ENCODE measurements around the gene C1GALT1C1L.
A peak's percentile ranks its signal among the peaks of the same experiment; 100 is the strongest.
"Not testable (repeated sequence)": the region's sequence is repeated elsewhere in the genome, so short reads cannot be mapped to it uniquely, and the experiment has no call there.

C1GALT1C1L gene

GRCh38 chr2:43699761-43700160, 23.5 kb upstream of the C1GALT1C1L start:
- no peak for ATAC-seq (replicated peaks)
- Mint-ChIP-seq H3K27ac (no peak overlapping the region), H3K4me3 (no peak overlapping the region), H3K27me3 (peaks cover 23 to 42% of the 10 kb centered on the region in 2 donors), H3K9me3 (no peaks in the 10 kb centered on the region), H3K36me3 (ENCODE audit: insufficient read depth) (no peaks in the 10 kb centered on the region), H3K4me1 (ENCODE audit: low read depth in 2 of 2) (no peaks in the 10 kb centered on the region)
- no peak for DNase-seq

DNA sequence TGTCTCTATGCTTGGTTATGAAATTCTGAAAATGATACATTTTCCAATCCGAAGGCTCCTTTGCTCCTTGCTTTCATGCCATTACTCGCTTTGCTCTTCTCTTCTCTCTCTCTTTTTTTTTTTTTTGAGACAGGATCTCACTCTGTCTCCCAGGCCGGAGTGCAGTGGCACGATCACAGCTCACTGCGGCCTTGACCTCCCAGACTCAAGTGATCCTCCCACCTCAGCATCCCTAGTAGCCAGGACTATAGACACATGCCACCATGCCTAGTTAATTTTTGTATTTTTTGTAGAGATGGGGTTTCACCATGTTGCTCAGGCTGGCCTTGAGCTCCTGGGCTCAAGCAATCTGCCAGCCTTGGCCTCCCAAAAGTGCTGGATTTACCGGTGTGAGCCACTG, 21.9 kb upstream of the C1GALT1C1L start:
- H3K27ac Mint-ChIP-seq; H3K4me1 Mint-ChIP-seq (ENCODE audit: low read depth in 2 of 2); ATAC-seq (replicated peaks); DNase-seq; H3K4me3 Mint-ChIP-seq; H3K9me3 Mint-ChIP-seq; H3K36me3 Mint-ChIP-seq (ENCODE audit: insufficient read depth): not testable (repeated sequence)
- H3K27me3 Mint-ChIP-seq = peaks cover 17 to 29% of the 10 kb centered on the region in 2 donors

DNA sequence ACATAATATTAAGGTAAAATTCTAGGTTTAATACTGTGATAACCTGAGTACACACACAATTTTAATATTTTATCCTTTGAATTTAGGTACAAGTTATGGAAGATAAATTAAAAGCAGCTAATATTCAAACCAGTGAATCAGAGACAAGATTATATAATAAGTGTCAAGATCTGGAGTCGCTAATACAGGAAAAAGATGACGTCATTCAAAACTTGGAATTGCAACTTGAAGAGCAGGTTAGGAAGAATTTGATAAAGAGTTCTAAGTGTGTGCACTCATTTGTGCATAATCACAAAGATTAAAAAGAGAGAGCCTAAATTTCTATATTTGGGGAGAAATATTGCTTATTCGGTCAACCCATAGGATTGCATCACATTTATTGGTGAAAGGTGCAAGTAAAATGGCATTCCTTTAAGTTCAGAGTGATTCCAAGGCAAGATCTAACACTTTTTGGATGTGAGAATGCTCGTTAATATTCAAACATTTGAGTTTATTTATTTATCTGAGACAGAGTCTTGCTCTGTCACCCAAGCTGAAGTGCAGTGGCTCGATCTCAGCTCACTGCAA, 16.3 kb upstream of the C1GALT1C1L start:
- no peak for DNase-seq
- H3K36me3 Mint-ChIP-seq (ENCODE audit: insufficient read depth) = no peaks in the 10 kb centered on the region
- H3K4me3 Mint-ChIP-seq = no peak overlapping the region
- H3K27me3 Mint-ChIP-seq = peaks cover 0 to 24% of the 10 kb centered on the region in 2 donors
- no peaks in the 10 kb centered on the region for H3K4me1 Mint-ChIP-seq (ENCODE audit: low read depth in 2 of 2)
- ATAC-seq (replicated peaks) = no peak
- H3K9me3 Mint-ChIP-seq = no peaks in the 10 kb centered on the region
- no peak overlapping the region for H3K27ac Mint-ChIP-seq

GRCh38 chr2:43689999-43690398, 13.8 kb upstream of the C1GALT1C1L start:
- H3K27ac Mint-ChIP-seq = no peak overlapping the region
- DNase-seq = no peak
- peaks cover 12 to 24% of the 10 kb centered on the region in 2 donors for H3K27me3 Mint-ChIP-seq
- no peak for ATAC-seq (replicated peaks)
- no peaks in the 10 kb centered on the region for H3K4me1 Mint-ChIP-seq (ENCODE audit: low read depth in 2 of 2)
- no peaks in the 10 kb centered on the region for H3K9me3 Mint-ChIP-seq
- no peak overlapping the region for H3K4me3 Mint-ChIP-seq
- H3K36me3 Mint-ChIP-seq (ENCODE audit: insufficient read depth) = no peaks in the 10 kb centered on the region

DNA sequence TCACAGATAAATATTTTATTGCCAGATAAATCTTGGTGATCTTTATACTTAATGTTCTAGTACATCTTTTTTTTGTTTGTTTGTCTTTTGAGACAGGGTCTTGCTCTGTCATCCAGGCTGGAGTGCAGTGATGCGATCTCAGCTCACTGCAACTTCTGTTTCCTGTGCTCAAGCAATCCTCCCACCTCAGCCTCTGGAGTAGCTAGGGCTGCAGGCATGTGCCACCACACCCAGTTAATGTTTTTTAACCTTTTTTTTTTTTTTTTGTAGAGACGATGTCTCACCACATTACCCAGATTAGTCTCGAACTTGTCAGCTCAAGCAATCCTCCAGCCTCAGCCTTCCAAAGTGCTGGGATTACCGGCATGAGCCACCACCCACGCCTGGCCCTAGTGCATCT, 9.1 kb upstream of the C1GALT1C1L start:
- H3K36me3 Mint-ChIP-seq (ENCODE audit: insufficient read depth) = no peaks in the 10 kb centered on the region
- ATAC-seq (replicated peaks) (no peak), DNase-seq (no peak)
- H3K27ac Mint-ChIP-seq = no peak overlapping the region
- H3K27me3 Mint-ChIP-seq = peaks cover 29 to 33% of the 10 kb centered on the region in 2 donors
- H3K4me1 Mint-ChIP-seq (ENCODE audit: low read depth in 2 of 2) = no peaks in the 10 kb centered on the region
- H3K9me3 Mint-ChIP-seq = no peaks in the 10 kb centered on the region
- no peak overlapping the region for H3K4me3 Mint-ChIP-seq

DNA sequence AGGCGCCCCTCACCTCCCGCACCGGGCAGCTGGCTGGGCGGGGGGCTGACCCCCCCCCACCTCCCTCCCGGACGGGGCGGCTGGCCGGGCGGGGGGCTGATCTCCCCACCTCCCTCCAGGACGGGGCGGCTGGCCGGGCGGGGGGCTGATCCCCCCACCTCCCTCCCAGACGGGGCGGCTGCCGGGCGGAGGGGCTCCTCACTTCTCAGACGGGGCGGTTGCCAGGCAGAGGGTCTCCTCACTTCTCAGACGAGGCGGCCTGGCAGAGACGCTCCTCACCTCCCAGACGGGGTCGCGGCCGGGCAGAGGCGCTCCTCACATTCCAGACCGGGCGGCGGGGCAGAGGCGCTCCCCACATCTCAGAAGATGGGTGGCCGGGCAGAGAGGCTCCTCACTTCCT, 1.6 kb upstream of the C1GALT1C1L start:
- ATAC-seq (replicated peaks); H3K9me3 Mint-ChIP-seq; H3K36me3 Mint-ChIP-seq (ENCODE audit: insufficient read depth); H3K4me1 Mint-ChIP-seq (ENCODE audit: low read depth in 2 of 2); H3K27ac Mint-ChIP-seq; H3K4me3 Mint-ChIP-seq; DNase-seq: not testable (repeated sequence)
- peaks cover 37 to 43% of the 10 kb centered on the region in 2 donors for H3K27me3 Mint-ChIP-seq

- peaks cover 0 to 4% of the 10 kb centered on the region in 2 donors for H3K9me3 Mint-ChIP-seq
- peaks cover 0 to 4% of the 10 kb centered on the region in 2 donors for H3K4me1 Mint-ChIP-seq (ENCODE audit: low read depth in 2 of 2)
- peaks cover 37 to 42% of the 10 kb centered on the region in 2 donors for H3K27me3 Mint-ChIP-seq
- no peaks in the 10 kb centered on the region for H3K36me3 Mint-ChIP-seq (ENCODE audit: insufficient read depth)
- DNase-seq (no peak), ATAC-seq (replicated peaks) (no peak)
- H3K4me3 Mint-ChIP-seq = peak overlapping the region; percentile 29 to 48
- no peak overlapping the region for H3K27ac Mint-ChIP-seq
Measured at GRCh38 chr2:43675646-43676321, 445 bp downstream of the C1GALT1C1L start.

DNA sequence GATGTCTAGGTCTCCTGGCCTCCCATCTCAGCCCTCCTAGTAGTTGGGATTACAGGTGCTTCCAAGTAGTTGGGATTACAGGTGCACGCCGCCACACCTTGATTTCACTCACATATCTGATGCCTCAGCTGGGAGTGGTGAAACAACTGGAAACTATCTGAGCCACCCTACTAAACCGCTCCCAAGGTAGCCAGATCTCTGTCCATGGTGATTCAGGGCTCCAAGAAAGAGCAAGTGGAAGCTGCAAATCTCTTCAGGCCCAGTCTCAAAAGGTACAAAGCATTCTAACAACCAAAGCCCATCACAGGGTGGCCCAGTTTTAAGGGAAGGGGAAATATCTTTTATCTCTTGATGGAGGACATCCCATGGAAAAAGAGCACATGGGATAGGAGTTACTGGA, 19.0 kb downstream of the C1GALT1C1L start:
- H3K36me3 Mint-ChIP-seq (ENCODE audit: insufficient read depth) = no peaks in the 10 kb centered on the region
- ATAC-seq (replicated peaks) (no peak), DNase-seq (no peak)
- H3K4me1 Mint-ChIP-seq (ENCODE audit: low read depth in 2 of 2) = no peaks in the 10 kb centered on the region
- H3K4me3 Mint-ChIP-seq = no peak overlapping the region
- H3K27me3 Mint-ChIP-seq = peaks cover 10 to 15% of the 10 kb centered on the region in 2 donors
- H3K9me3 Mint-ChIP-seq = no peaks in the 10 kb centered on the region
- no peak overlapping the region for H3K27ac Mint-ChIP-seq

DNA sequence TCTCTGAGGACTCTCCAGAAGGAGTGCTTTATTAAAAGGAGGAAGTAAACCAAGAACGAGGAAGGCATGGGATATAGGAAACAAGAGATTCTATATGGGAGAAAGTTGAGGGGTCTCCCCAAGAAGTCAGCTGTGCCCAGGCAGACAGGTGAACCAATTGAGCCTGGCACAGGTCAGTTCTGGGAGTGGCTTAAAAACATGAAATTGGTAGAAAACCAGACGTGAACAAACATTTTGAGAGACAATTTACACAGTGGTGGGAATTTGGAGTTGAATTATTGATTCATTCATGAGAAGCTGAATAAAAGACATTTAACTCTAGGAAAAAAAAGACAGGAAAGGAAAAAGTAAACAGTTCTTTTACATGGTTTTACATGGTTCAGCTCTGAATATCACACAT, 22.7 kb downstream of the C1GALT1C1L start:
- Mint-ChIP-seq H3K9me3 (no peaks in the 10 kb centered on the region), H3K4me3 (no peak overlapping the region), H3K36me3 (ENCODE audit: insufficient read depth) (no peaks in the 10 kb centered on the region), H3K27me3 (peaks cover 15 to 21% of the 10 kb centered on the region in 2 donors), H3K4me1 (ENCODE audit: low read depth in 2 of 2) (no peaks in the 10 kb centered on the region), H3K27ac (no peak overlapping the region)
- ATAC-seq (replicated peaks) (no peak), DNase-seq (no peak)

GRCh38 chr2:43648994-43649701, 27.1 kb downstream of the C1GALT1C1L start:
- Mint-ChIP-seq H3K9me3 (no peaks in the 10 kb centered on the region), H3K27me3 (peaks cover 41 to 44% of the 10 kb centered on the region in 2 donors), H3K4me3 (no peak overlapping the region), H3K27ac (no peak overlapping the region), H3K36me3 (ENCODE audit: insufficient read depth) (no peaks in the 10 kb centered on the region), H3K4me1 (ENCODE audit: low read depth in 2 of 2) (no peaks in the 10 kb centered on the region)
- ATAC-seq (replicated peaks) = no peak
- DNase-seq = no peak

- Mint-ChIP-seq H3K27ac (no peak overlapping the region), H3K9me3 (no peaks in the 10 kb centered on the region), H3K27me3 (peaks cover 24 to 34% of the 10 kb centered on the region in 2 donors), H3K4me1 (ENCODE audit: low read depth in 2 of 2) (no peaks in the 10 kb centered on the region), H3K36me3 (ENCODE audit: insufficient read depth) (no peaks in the 10 kb centered on the region), H3K4me3 (no peak overlapping the region)
- DNase-seq (no peak), ATAC-seq (replicated peaks) (no peak)
Measured at GRCh38 chr2:43643680-43644079, 32.5 kb downstream of the C1GALT1C1L start.

DNA sequence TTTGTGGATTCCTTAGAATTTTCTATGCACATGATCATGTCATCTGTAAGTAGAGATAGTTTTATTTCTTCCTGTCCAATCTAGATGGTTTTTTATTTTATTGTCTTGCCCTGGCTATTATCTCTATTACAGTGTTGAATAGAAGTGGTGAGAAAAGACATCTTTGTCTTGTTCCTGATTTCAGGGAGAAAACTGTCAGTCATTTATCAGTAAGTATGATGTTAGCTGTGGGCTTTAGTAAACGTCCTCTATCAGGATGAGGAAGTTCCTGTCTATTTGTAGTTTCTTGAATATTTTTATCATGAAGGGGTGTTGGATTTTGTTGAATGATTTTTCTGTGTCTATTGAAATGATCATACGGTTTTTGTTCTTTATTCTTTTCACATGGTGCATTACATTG, 33.9 kb downstream of the C1GALT1C1L start:
- Mint-ChIP-seq H3K9me3 (no peaks in the 10 kb centered on the region), H3K27ac (no peak overlapping the region), H3K36me3 (ENCODE audit: insufficient read depth) (no peaks in the 10 kb centered on the region), H3K4me1 (ENCODE audit: low read depth in 2 of 2) (peaks cover 0 to 5% of the 10 kb centered on the region in 2 donors), H3K27me3 (peaks cover 13 to 24% of the 10 kb centered on the region in 2 donors), H3K4me3 (no peak overlapping the region)
- DNase-seq (no peak), ATAC-seq (replicated peaks) (no peak)

GRCh38 chr2:43637030-43637803, 39.0 kb downstream of the C1GALT1C1L start, which contains the start of gene PLEKHH2:
Gene PLEKHH2 (plus strand): TSS chr2:43637260. CDS start chr2:43644674, 7,414 bp downstream.
- H3K4me3 Mint-ChIP-seq = peak within 1 kb of the TSS; percentile 87 to 95
- DNase-seq (peak; percentile 78 to 84 (median 80)), ATAC-seq (replicated peaks) (peak; percentile 99)
- peak within 1 kb of the TSS; percentile 27 to 91 for H3K27ac Mint-ChIP-seq
- H3K36me3 Mint-ChIP-seq (ENCODE audit: insufficient read depth) = peaks cover 4% of the 10 kb centered on the region
- peaks cover 45 to 49% of the 10 kb centered on the region in 2 donors for H3K27me3 Mint-ChIP-seq
- H3K4me1 Mint-ChIP-seq (ENCODE audit: low read depth in 2 of 2) = peaks cover 11 to 12% of the 10 kb centered on the region in 2 donors
- H3K9me3 Mint-ChIP-seq = no peaks in the 10 kb centered on the region

Data from effector memory CD8-positive, alpha-beta T cell (primary cell).